Measurements from ENCODE around the gene ITGB7. TPM values are rescaled to one million over a fixed set of nuclear protein-coding genes. Genes with fewer than 3 reads are reported as not detected.

Gene ITGB7
- total and polyA plus RNA-seq, 11 donors, result 0.12 to 11.6 (median 1.1) TPM

DNA sequence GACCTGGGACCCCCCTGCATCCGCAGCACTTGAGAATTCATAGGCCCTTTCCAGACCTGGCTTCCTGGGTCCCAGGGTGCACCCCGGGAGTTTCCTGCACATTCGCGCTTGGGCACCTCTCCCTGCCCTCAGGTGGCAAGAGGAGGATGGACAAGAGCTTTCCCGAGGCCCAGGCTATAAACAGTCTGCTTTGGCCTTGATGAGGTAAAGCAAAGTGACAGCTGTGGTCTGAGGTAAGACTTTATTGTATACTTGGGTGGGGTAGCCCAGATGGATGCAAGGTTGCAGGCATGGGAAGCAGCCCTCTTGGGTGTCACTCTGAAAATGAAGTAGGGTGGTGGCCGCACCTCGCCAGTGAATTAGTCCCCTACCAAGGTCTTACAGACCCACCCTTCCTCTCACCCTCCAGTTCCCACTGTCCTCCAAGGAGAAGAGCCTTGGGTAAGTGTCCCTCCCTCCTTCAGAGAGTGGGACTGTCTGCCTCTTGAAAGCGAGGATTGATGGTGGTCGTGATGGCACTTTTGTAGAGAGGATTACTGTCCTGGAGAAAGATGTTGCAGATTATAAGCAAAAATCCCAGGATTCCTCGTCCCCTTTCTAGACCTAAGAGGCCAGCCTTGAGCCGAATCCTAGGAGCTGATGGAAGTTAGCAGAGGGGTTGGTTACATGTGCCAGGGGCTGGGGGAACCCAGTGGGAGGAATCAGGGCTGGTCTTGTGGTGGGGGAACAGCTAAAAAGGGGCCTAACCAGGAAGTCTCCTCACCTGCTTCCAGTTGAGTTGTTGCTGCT, 15.8 kb downstream of the ITGB7 start:
- H3K4me3 ChIP-seq, result no peak overlapping the region
- WGBS, 4 donors, result 77 to 87% (median 82%) methylated on average over 11 of the region's 11 CpGs
- H3K36me3 ChIP-seq, result peaks cover 0 to 62% (median 34%) of the 10 kb centered on the region in 9 donors
- H3K9me3 ChIP-seq, result no peaks in the 10 kb centered on the region
- no peak for TF ChIP-seq POLR2A (IDR thresholded peaks at IDR 0.05)
- TF ChIP-seq, protein P1, sequence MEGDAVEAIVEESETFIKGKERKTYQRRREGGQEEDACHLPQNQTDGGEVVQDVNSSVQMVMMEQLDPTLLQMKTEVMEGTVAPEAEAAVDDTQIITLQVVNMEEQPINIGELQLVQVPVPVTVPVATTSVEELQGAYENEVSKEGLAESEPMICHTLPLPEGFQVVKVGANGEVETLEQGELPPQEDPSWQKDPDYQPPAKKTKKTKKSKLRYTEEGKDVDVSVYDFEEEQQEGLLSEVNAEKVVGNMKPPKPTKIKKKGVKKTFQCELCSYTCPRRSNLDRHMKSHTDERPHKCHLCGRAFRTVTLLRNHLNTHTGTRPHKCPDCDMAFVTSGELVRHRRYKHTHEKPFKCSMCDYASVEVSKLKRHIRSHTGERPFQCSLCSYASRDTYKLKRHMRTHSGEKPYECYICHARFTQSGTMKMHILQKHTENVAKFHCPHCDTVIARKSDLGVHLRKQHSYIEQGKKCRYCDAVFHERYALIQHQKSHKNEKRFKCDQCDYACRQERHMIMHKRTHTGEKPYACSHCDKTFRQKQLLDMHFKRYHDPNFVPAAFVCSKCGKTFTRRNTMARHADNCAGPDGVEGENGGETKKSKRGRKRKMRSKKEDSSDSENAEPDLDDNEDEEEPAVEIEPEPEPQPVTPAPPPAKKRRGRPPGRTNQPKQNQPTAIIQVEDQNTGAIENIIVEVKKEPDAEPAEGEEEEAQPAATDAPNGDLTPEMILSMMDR (IDR thresholded peaks at IDR 0.05), result no peak
- H3K27me3 ChIP-seq, result no peaks in the 10 kb centered on the region
- intact Hi-C loops (cut with DNase I), result loop anchor here in 4 of 10 donors (2.0 to 5.0 kb wide), 4 partner anchors 32 to 126 kb away; no protein-coding TSS in a partner anchor
- H3K27ac ChIP-seq, result no peak overlapping the region
- no peak for ATAC-seq
- peaks cover 0 to 8% (median 2%) of the 10 kb centered on the region in 12 donors for H3K4me1 ChIP-seq
- DNase-seq, result no peak

DNA sequence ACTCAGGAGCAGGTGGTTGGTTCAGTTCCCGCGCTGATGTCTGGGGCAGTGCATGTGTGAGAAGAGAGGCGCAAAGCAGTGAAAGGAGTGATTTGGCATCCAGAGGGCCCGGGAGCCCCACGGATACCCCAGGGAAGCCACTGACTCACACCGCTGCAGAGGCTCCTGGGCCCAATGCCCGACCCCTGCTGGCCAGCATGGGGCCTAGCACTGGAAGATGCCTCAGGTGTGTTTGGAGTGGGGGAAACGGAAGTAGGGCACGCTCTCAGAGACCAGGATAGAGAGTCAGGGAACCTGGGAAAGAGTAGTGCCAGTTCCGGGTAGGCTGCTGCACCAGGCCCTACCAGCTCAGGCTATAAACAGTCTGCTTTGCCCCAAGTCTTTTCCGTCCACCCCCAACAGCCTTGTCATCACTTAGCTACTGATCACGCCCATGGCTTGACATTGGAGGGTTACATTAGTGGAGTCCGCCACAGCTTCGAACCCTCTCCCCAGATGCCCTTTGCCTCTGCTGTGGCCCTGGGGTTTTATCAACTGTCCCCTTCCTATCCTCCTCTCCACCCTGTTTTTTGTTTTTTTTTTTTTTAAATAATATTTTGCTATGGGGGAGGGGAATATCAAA, 16.8 kb downstream of the ITGB7 start:
- 33 to 41% (median 35%) methylated on average over 13 to 14 of the region's 14 CpGs for WGBS, 4 donors
- peak in 3 of 5 donors; percentile 64 to 76 (median 66) for DNase-seq
- intact Hi-C loops (cut with DNase I), result loop anchor here in 4 of 10 donors (2.0 to 5.0 kb wide), 4 partner anchors 31 to 125 kb away; no protein-coding TSS in a partner anchor

DNA sequence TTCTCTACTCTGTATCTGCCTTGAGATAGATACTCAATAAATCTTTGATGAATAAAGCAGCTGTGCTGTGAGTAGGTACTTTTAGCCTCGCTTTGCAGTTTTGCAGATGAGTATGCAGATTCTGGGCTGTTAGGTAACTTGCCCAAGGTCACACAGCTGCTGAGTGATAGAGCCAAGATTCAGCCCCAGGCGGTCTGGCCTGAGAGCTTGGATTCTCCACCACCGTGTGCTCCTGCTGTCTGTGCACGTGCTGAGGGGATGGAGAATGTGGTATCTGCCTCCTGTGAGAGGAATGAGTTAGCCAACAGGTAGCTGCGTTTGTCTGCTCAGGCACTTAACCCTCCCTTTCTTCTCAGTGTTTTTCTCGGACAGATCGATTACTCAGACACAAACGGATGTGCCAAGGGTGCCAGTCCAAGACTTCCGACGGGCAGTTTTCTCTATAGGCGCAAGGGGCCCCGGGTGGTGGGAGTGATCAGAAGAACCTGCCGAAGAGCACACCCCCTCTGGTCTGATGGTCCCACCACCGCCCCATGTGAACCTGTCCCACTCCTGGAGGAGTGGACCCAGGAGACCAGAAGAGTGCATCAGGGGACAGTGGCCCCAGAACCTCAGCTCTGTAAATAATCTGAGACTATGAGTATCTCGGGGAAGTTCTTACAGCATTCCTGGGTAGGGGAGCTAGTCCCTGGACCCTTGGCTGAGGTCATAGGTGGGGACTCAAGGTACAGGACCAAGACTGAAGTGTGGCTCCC, 19.7 kb downstream of the ITGB7 start:
- ATAC-seq (no peak), DNase-seq (no peak)
- Histone ChIP-seq H3K9me3 (no peaks in the 10 kb centered on the region), H3K27ac (no peak overlapping the region), H3K4me3 (no peak overlapping the region), H3K4me1 (peaks cover 6 to 32% (median 18%) of the 10 kb centered on the region in 12 donors), H3K36me3 (peaks cover 0 to 90% (median 72%) of the 10 kb centered on the region in 9 donors), H3K27me3 (no peaks in the 10 kb centered on the region)
- intact Hi-C loops (cut with DNase I), result no loop called here
- TF ChIP-seq POLR2A (IDR thresholded peaks at IDR 0.05), result no peak
- TF ChIP-seq, protein P1 (IDR thresholded peaks at IDR 0.05), result no peak
- WGBS, 4 donors, result 84 to 89% (median 85%) methylated on average over 13 to 15 of the region's 15 CpGs

More for the DNA sequence above, 16.8 kb downstream of the ITGB7 start:
- Histone ChIP-seq H3K27me3 (no peaks in the 10 kb centered on the region), H3K36me3 (peaks cover 0 to 72% (median 45%) of the 10 kb centered on the region in 9 donors), H3K9me3 (no peaks in the 10 kb centered on the region), H3K27ac (peak overlapping the region in 3 of 12 donors; percentile 8 to 64 (median 14)), H3K4me1 (peaks cover 0 to 8% (median 3%) of the 10 kb centered on the region in 12 donors), H3K4me3 (no peak overlapping the region)
- no peak for TF ChIP-seq POLR2A (IDR thresholded peaks at IDR 0.05)
- TF ChIP-seq, protein P1 (IDR thresholded peaks at IDR 0.05), result peak; percentile 54 to 81 (median 63)
- peak; percentile 52 to 83 (median 76) for ATAC-seq
